Stimulated activated naive CD8-positive, alpha-beta T cell treated with anti-CD3 and anti-CD28 coated beads, Interleukin-15, amount 100 ng/mL, for 72 hours (primary cell): ENCODE results near the gene SLC6A15.

Experiments used
- ATAC-seq: fragments of 150-1000 bp; cut with Tn5 transposase; 2 replicates; pipeline ENCODE4 v1.10.0; 2021; ENCODE audit warnings: mild to moderate bottlenecking, moderate library complexity
- DNase-seq, 2 donors: peaks; one replicate each; pipeline ENCODE4 v3.0.0; 2021 to 2022
- H3K27ac Mint-ChIP-seq, 2 donors: one replicate each; pipeline ENCODE4 v1.8.0; 2022; ENCODE audit warnings: mild to moderate bottlenecking in 2 of 2, mixed read lengths in 2 of 2, moderate library complexity in 2 of 2
- H3K27me3 Mint-ChIP-seq: one replicate; pipeline ENCODE4 v1.8.0; 2022; ENCODE audit warnings: mixed read lengths
- H3K4me1 Mint-ChIP-seq: one replicate; pipeline ENCODE4 v1.8.0; 2022; ENCODE audit warnings: mild to moderate bottlenecking, mixed read lengths
- H3K4me3 Mint-ChIP-seq, 2 donors: one replicate each; pipeline ENCODE4 v1.8.0; 2022; ENCODE audit warnings: mild to moderate bottlenecking in 2 of 2, mixed read lengths in 2 of 2, moderate library complexity in 1 of 2
- H3K9me3 Mint-ChIP-seq, 2 donors: one replicate each; pipeline ENCODE4 v1.8.0; 2022; ENCODE audit warnings: mixed read lengths in 2 of 2

Gene SLC6A15

DNA sequence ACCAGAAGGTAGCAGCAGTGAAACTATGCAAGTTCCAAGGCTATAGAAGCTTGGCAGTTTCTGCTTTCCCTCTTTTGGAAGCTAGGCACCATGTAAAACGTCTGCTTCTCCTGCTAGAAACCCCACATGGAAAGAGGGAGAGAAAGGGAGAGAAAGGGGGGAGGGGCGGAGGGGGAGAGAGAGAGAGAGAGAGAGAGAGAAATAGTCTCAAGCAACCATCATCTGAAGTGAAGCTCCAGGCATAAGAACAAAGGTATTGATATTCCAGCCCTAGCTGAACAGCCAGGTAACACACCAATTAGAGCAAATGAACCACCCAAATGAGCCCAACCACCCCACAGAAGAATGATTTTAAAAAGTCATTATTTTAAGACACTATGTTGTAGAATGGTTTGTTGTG is 8.5 kb downstream of the SLC6A15 start:
- no peaks in the 10 kb centered on the region for H3K9me3 Mint-ChIP-seq
- ATAC-seq (no peak), DNase-seq (no peak)
- H3K27me3 Mint-ChIP-seq: peaks cover 21% of the 10 kb centered on the region
- H3K4me1 Mint-ChIP-seq: no peaks in the 10 kb centered on the region
- H3K27ac Mint-ChIP-seq: no peak overlapping the region
- H3K4me3 Mint-ChIP-seq: no peak overlapping the region

DNA sequence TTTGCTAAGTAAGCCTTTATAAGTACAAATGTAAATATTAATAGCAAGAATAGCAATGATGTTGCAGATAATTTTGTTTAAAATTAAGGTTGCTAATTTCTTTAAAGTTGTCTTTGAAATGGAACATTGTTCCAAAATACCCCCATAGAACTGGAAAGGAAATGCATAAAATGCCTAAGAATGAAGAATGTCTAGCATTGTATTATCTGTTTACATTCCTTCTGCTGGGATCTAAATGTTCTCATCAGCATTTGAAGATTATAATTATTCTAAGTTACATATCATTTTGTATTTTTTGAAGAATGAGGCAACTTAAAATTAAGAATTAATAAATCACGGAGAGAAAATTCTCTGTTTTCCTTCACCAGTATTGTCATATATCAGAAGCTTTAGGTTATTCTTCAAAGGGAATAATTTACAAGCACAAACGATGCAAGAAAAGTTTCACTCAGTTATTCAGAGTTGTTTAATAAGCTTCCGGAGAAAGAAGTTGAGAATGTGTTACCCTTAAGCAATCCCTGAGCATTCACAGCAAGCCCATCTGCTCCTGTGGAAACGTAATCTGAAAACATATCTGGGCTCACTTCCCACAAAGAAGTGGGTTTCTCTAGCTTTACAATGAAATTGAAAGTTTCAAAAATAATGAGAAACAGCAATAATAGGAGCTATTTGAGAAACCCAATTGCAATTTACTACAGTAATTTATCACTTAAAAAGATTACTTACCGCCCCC is 21.3 kb downstream of the SLC6A15 start:
- Mint-ChIP-seq H3K9me3 (no peaks in the 10 kb centered on the region), H3K4me3 (no peak overlapping the region), H3K4me1 (no peaks in the 10 kb centered on the region), H3K27ac (no peak overlapping the region), H3K27me3 (no peaks in the 10 kb centered on the region)
- ATAC-seq (no peak), DNase-seq (no peak)

DNA sequence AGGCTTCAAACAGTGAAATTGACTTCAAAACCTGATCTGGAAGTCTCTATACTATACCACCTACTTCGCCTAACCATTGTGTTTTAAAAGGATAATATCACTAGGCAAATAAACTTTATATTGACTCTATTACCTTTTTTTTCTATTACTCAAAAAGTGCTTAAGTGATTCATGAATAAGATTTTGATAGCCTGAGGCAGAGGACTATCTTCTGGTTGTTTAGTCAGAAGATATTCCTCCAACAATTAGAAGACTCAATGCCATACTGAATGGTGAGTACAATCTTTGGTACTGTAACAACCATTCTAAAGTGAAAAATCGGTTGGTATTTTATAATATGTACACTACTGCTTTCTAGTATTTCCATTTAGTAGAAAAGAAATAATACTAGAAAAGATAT is 22.8 kb downstream of the SLC6A15 start:
- Mint-ChIP-seq H3K9me3 (no peaks in the 10 kb centered on the region), H3K4me1 (no peaks in the 10 kb centered on the region), H3K27me3 (no peaks in the 10 kb centered on the region), H3K27ac (no peak overlapping the region), H3K4me3 (no peak overlapping the region)
- no peak for DNase-seq
- no peak for ATAC-seq

DNA sequence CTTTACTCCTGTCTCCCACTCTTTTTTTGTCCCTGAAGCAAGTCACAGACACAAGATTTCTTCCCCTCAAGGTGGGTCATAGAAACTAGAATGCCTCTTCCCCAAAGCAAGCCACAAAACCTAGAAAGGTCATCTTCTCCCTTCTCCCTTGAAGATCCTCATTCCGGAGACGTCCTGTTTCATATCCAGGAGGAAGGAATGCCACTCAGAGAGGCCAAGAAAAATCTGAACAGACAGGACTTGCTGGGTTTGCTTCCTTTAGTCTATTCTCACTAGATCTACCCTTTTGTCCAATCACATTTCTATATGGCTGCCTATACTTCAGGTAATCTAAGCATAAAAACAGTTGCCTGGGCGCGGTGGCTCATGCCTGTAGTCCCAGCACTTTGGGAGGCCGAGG is 23.7 kb downstream of the SLC6A15 start:
- H3K27ac Mint-ChIP-seq: no peak overlapping the region
- H3K4me3 Mint-ChIP-seq: no peak overlapping the region
- no peaks in the 10 kb centered on the region for H3K9me3 Mint-ChIP-seq
- H3K4me1 Mint-ChIP-seq: no peaks in the 10 kb centered on the region
- no peaks in the 10 kb centered on the region for H3K27me3 Mint-ChIP-seq
- DNase-seq: no peak
- no peak for ATAC-seq

DNA sequence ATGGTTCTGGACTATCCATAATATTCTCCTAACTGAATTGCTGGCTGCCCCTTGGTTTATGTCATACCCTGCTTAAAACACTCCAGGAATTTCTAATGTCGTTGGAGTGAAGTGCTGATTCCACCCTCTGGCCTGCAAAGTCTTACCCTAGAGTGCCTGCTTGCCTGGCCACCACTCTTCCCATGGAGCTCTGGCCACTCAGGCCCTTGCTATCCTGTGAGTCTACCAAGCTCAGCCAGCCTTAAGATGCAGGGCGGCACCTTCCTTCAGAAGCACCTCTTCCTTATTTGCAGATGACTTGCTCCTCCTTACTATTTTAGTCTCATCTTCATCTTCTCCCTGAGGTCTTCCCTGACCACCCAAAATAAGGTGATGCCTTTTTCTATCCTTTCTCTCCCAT is 35.3 kb downstream of the SLC6A15 start:
- no peaks in the 10 kb centered on the region for H3K27me3 Mint-ChIP-seq
- H3K4me1 Mint-ChIP-seq: no peaks in the 10 kb centered on the region
- ATAC-seq: no peak
- no peak overlapping the region for H3K27ac Mint-ChIP-seq
- no peak overlapping the region for H3K4me3 Mint-ChIP-seq
- DNase-seq: no peak
- H3K9me3 Mint-ChIP-seq: no peaks in the 10 kb centered on the region

DNA sequence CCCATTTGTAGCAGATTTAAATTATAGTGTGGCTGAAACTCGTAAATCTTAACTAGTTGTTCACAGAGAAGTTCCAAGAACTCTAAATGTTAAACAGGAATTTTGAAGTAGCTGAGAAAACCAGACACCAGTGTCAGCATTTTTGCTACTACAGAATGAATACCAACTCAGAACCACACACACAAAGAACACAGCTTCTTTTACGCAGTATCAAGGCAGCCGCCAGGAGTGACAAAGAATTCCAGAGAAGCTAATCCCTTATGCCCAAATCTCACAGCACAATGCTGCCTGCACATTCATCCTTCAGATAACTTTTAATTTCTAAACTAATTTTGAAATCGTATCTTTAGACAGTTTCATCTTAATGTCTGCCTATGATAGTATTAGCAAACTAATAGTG is 37.4 kb downstream of the SLC6A15 start:
- H3K9me3 Mint-ChIP-seq: no peaks in the 10 kb centered on the region
- no peaks in the 10 kb centered on the region for H3K4me1 Mint-ChIP-seq

DNA sequence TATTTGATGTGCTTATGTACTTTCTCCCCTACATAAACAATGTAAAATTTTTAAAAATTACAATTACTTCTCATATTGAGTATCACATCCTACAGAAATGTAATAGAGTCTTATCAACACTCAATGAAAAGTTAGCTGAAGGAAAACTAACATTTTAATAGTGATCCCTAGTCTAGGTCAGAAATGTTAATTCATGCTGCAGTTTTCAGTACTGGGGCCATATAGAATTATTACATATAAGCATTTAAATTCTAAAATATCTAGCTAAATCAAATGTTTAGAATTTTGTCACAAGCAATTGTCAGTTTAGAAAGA is 37.8 kb downstream of the SLC6A15 start:
- ATAC-seq (no peak), DNase-seq (no peak)
- Mint-ChIP-seq H3K27ac (no peak overlapping the region), H3K9me3 (no peaks in the 10 kb centered on the region), H3K27me3 (no peaks in the 10 kb centered on the region), H3K4me3 (no peak overlapping the region), H3K4me1 (no peaks in the 10 kb centered on the region)

More for the DNA sequence above, 37.4 kb downstream of the SLC6A15 start:
- DNase-seq (no peak), ATAC-seq (no peak)
- no peak overlapping the region for H3K27ac Mint-ChIP-seq
- H3K27me3 Mint-ChIP-seq: no peaks in the 10 kb centered on the region
- H3K4me3 Mint-ChIP-seq: no peak overlapping the region

DNA sequence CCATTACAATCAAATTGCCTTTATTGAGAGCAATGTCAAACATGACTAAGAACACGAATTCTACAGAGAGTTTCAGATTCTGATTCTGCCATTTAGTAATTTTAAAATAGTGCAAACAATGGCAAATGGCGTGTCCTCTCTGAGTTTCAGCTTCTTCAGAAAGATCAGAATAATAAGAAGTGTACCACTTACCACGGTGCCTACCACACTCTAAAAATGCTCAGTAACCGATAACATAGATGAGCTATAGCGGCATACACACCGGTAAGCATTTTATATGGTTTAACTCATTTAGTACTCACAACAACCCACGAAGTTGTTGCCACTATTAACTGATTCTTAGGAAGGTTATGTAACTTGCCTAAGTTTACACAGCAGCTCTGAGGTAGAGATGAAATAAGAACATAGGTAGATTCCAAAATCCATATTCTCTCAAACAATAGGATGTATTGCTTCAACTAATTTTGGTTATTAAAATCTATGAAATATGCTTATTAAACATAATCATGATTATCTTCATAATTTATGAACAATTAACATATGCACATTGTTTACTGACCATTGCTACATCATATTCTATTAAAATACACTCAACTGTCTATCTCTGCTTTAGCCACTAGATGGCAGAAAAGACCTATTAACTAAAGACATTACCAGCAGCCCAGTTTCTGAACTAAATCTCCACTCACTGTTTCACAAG is 38.3 kb downstream of the SLC6A15 start:
- no peak overlapping the region for H3K4me3 Mint-ChIP-seq
- H3K9me3 Mint-ChIP-seq: no peaks in the 10 kb centered on the region
- DNase-seq (no peak), ATAC-seq (peak; percentile 71)
- H3K4me1 Mint-ChIP-seq: no peaks in the 10 kb centered on the region
- H3K27me3 Mint-ChIP-seq: no peaks in the 10 kb centered on the region
- no peak overlapping the region for H3K27ac Mint-ChIP-seq

DNA sequence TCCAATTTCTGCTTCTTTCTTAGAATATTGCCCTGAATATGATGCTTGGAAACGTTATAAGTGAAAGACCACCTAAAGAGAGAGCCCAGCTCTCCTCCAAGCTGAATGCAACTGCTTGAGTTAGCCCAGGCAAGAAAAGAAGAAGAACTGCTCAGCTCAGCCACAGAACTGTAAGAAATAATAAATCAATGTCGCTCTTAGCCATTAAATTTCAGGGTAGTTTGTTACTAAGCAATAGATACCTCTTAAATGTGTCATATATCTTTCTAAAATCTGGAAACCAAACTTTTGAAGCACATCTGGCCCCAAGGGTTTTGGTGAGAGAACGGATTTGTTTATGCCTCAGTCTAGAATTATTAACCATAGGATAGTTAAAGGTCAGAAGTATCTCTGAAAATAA is 50.4 kb downstream of the SLC6A15 start:
- Mint-ChIP-seq H3K27ac (no peak overlapping the region), H3K9me3 (no peaks in the 10 kb centered on the region), H3K4me3 (no peak overlapping the region), H3K27me3 (peaks cover 11% of the 10 kb centered on the region), H3K4me1 (no peaks in the 10 kb centered on the region)
- DNase-seq (no peak), ATAC-seq (no peak)

DNA sequence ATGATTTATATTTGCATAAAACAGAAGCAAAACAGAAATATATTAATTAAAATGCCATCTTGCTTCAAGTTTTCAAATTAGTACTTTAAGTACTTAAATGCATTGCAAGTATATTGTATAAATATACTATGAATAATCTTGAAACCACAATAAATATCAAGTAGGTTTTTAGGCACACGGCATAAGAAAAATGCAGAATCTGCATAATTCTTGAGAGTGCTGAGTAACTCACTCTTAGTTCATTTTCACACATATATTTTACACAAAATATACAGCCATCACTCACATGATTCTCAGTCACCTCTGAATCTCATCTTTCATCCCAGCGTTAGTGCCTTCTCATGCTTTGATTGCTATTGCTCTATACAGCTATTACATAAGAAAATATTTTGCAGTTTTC is 51.9 kb downstream of the SLC6A15 start:
- ATAC-seq (no peak), DNase-seq (no peak)
- no peaks in the 10 kb centered on the region for H3K9me3 Mint-ChIP-seq
- peaks cover 21% of the 10 kb centered on the region for H3K27me3 Mint-ChIP-seq
- no peaks in the 10 kb centered on the region for H3K4me1 Mint-ChIP-seq
- H3K27ac Mint-ChIP-seq: no peak overlapping the region
- H3K4me3 Mint-ChIP-seq: no peak overlapping the region

DNA sequence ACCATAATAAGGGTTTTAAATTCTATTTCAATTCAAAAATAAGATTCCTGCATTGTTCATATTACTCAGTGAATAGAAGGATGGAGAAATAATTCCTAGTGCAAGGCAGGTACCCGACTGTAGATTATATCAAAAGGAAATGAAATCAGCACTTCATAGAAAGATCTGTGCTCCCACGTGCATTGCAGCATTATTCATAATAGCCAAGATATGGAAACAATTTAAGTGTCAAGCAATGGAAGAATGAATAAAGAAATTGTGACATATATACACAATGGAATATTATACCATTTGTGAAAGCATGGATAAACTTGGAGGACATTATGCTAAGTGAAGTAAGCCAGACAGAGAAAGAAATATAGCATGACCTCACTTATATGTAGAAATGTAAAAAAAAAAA is 53.8 kb downstream of the SLC6A15 start:
- no peak for ATAC-seq
- Mint-ChIP-seq H3K27ac (no peak overlapping the region), H3K4me3 (no peak overlapping the region), H3K4me1 (no peaks in the 10 kb centered on the region), H3K9me3 (no peaks in the 10 kb centered on the region), H3K27me3 (peaks cover 21% of the 10 kb centered on the region)
- no peak for DNase-seq

DNA sequence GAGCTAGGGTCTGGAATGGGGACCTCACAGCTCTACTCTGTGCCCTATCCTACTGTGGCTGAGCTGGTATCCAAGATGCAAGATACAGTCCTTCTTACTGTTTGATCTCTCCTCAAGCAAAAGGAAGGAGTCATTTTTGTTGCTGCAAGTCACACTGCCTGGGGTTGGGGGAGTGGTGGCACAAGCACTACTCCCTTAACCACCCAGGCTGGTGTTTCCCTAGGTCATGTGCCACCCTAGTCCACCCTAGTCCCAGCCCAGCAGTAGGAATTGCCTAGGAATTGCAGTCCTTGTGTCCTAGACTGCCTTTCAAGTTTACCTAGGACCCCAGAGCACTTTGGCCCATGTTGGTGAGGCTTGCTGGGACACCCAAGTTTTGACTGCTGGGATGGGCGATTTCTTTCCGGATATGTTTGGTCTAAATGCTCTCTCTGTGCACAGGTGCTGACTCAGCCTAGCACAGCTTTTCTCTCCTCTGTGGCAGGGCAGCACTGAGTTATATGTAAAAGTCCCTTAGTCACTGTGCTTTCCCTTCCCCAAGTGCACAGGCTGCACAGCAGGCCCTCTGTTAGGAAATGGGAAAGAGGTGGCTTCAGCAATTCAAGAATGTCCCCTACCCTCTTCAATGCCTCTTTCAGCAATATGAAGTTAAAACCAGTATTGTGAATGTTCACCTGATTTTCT is 54.9 kb downstream of the SLC6A15 start:
- Mint-ChIP-seq H3K27me3 (peaks cover 21% of the 10 kb centered on the region), H3K9me3 (no peaks in the 10 kb centered on the region), H3K4me1 (no peaks in the 10 kb centered on the region), H3K4me3 (no peak overlapping the region), H3K27ac (no peak overlapping the region)
- no peak for DNase-seq
- ATAC-seq: no peak

DNA sequence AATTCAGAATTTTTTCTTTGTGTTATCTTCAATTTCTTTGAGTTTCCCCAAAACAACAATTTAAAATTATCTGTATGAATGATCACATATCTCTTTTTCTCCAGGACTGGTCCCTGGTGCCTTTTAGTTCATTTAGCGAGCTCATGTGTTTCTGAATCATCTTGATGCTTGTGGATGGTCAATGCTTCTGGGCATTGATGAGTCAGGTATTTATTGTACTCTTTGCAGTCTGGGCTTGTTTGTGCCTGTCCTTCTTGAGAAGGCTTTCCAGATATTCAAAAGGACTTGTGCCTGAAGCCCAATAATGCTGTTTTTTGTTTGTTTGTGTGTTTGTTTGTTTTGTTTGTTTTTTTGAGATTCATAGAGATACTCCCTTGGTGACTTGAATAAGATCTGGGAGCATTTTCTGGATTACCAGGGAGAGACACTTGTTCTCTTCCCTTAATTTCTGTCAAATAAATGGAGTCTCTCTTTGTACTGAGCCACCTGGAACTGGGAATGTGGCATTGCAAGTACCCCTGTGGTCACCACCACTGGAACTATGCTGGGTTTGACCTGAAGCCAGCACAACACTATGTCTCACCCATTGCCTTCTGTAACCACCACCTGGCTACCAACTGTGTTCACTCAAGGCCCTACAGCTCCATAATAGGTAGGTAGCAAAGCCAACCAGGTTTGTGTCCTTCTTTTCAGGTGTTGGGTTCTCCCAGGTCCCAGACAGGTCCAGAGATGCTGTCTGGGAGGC is 56.3 kb downstream of the SLC6A15 start:
- Mint-ChIP-seq H3K27ac (no peak overlapping the region), H3K9me3 (no peaks in the 10 kb centered on the region), H3K4me3 (no peak overlapping the region), H3K27me3 (peaks cover 21% of the 10 kb centered on the region), H3K4me1 (no peaks in the 10 kb centered on the region)
- DNase-seq: no peak
- no peak for ATAC-seq

DNA sequence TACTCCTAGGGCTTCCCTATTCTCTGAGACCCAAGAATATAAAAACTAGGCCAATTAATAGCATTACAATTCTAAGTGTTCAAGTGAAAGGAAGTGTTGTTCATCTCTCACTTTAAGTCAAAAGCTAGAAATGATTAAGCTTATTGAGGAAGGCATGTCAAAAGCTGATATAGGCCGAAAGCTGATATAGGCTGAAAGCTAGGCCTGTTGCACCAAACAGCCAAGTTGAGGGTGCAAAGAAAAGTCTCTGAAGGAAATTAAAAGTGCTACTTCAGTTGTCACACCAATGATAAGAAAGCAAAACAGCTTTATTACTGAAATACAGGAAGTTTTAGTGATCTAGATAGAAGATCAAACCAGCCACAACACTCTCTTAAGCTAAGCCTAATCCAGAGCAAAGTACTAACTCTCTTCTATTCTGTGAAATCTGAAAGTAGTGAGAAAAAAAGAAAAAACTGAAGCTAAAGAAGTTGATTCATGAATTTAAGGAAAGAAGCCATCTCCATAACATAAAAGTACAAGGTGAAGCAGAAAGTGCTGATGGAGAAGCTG is 68.9 kb downstream of the SLC6A15 start:
- DNase-seq: no peak
- no peak for ATAC-seq
- Mint-ChIP-seq H3K9me3 (no peaks in the 10 kb centered on the region), H3K27me3 (no peaks in the 10 kb centered on the region), H3K27ac (no peak overlapping the region), H3K4me3 (no peak overlapping the region), H3K4me1 (no peaks in the 10 kb centered on the region)

DNA sequence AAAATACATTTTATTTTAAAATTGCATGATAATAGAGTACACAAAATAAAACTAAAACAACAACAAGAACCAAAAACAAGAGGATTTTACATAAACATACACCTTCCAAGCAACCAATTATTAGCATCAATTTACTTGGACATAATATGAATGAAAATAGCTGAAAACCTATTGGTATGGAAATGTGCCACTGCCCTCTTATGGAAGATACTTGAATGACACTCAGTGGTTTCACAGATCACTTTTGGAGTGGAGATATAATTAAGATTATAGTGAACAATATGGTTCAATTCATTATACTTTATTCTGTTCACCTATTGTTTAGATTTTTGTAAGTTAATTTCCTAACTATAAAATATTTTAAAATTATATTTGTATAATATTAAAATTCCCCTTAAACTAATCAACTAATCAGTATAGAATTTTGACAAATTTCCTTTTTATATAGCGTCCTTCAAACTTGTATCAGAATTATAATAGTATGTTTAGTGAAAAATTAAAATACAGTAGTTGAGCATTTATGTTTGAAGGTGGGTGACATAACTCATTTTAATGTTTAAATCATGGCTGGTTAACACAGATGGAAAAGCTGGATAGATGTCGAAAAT is 70.1 kb downstream of the SLC6A15 start:
- Mint-ChIP-seq H3K27ac (no peak overlapping the region), H3K27me3 (no peaks in the 10 kb centered on the region), H3K4me1 (no peaks in the 10 kb centered on the region), H3K9me3 (no peaks in the 10 kb centered on the region), H3K4me3 (no peak overlapping the region)
- DNase-seq (peak in 1 of 2 donors; percentile 2), ATAC-seq (no peak)
